K562 (cell line): ENCODE measurements around the gene DNAJC11. TPM values are rescaled to one million over a fixed set of nuclear protein-coding genes. Genes with fewer than 3 reads are reported as not detected.

Source experiments
- DPF2 ChIP-seq: fragments of 450-650 bp; IDR thresholded peaks from 2 replicates; pipeline ENCODE4 v1.6.1; 2016
- HDAC2 ChIP-seq: fragments of 450-650 bp; IDR thresholded peaks from 2 replicates; pipeline ENCODE4 v1.6.1; 2016; ENCODE audit warnings: mild to moderate bottlenecking
- U2AF1 ChIP-seq: fragments of 200-400 bp; formaldehyde crosslinking; optimal IDR thresholded peaks from 2 replicates; pipeline ENCODE3; 2017; ENCODE audit warnings: mild to moderate bottlenecking, low read depth, low read length, moderate library complexity
- ZNF75A ChIP-seq: fragments of 450-650 bp; formaldehyde crosslinking; IDR thresholded peaks from 2 replicates; pipeline ENCODE4 v1.4.0; 2020; ENCODE audit warnings: mild to moderate bottlenecking
- polyA plus RNA-seq, 8 experiments: library from polyadenylated mRNA; depleted of rRNA in 4 of 8; stranded (reverse) in 5 of 8; unstranded in 3 of 8; fragments of >200 nt; fragmentation: Nextera tagmentation in 2 of 8; fragmentation: Illumina TruSeq in 1 of 8; extraction: Ambion mirVana in 2 of 8; extraction: Trizol in 1 of 8; gene quantifications; 2 replicates each; pipeline versions ENCODE4 v1.2.1 to v1.2.3, GENCODE V29; 2011 to 2014; ENCODE audit warnings: inconsistent platforms in 1 of 8, missing spikeins in 1 of 8
- total RNA-seq, 7 experiments: library from RNA; depleted of rRNA in 6 of 7; stranded (reverse); fragments of >200 nt in 6 of 7; fragmentation: Illumina TruSeq in 2 of 7; extraction: Trizol in 2 of 7; gene quantifications; 2 replicates each; pipeline versions ENCODE4 v1.2.1 to v1.2.3, GENCODE V29; 2011 to 2021; ENCODE audit warnings: low replicate concordance in 1 of 7
- TF ChIP-seq, protein P1 (sequence below): fragments of 450-650 bp; IDR thresholded peaks from 2 replicates; pipeline ENCODE4 v1.6.1; 2018; ENCODE audit not compliant: partially characterized antibody
- TF ChIP-seq, protein P2 (sequence below): fragments of 450-650 bp; formaldehyde crosslinking; IDR thresholded peaks from 2 replicates; pipeline ENCODE4 v1.4.0; 2020; ENCODE audit warnings: mild to moderate bottlenecking, mixed read lengths
- TF ChIP-seq, protein P3 (sequence below): fragments of 450-650 bp; IDR thresholded peaks from 2 replicates; pipeline ENCODE4 v1.6.1; 2016; ENCODE audit warnings: mild to moderate bottlenecking, moderate library complexity

Gene DNAJC11
- total and polyA plus RNA-seq, 9 of the 15 experiments (the other 6 are each of a cell fraction or from before 2014, with no cell fraction given): 14.1 to 123 (median 76.6) TPM

DNA sequence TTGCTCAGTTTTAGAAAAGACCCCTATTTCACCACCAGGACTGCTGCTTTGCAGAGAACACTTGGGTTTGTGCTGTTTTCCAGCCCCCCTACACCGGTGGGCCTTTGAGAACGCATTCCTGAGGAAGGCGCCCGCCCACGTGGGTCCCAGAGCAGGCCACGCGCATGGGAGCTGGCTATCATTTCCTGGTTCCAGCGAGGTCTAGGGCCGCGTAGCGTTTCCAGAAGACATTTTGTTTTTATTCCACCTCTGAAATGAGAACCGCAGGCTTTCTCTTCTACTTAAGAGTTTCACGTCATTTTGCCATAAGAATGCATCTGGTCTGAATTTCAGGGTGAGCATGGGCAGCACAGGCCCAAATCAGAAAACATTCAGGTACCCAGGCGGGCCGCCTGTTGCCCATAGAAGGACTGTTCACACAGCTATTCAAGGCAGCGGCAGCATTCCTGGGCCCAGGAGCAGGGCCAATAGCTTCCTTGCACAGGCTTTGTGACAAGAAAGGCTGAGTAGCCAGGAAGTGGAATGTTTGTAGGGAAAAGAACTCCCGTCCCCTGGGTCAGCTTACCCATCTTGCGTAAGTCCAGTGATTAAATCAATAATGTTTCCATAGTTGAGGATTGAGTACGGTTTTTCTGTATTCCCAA lies 97.6 kb downstream of the DNAJC11 start (continued):
- TF ChIP-seq, protein P1, sequence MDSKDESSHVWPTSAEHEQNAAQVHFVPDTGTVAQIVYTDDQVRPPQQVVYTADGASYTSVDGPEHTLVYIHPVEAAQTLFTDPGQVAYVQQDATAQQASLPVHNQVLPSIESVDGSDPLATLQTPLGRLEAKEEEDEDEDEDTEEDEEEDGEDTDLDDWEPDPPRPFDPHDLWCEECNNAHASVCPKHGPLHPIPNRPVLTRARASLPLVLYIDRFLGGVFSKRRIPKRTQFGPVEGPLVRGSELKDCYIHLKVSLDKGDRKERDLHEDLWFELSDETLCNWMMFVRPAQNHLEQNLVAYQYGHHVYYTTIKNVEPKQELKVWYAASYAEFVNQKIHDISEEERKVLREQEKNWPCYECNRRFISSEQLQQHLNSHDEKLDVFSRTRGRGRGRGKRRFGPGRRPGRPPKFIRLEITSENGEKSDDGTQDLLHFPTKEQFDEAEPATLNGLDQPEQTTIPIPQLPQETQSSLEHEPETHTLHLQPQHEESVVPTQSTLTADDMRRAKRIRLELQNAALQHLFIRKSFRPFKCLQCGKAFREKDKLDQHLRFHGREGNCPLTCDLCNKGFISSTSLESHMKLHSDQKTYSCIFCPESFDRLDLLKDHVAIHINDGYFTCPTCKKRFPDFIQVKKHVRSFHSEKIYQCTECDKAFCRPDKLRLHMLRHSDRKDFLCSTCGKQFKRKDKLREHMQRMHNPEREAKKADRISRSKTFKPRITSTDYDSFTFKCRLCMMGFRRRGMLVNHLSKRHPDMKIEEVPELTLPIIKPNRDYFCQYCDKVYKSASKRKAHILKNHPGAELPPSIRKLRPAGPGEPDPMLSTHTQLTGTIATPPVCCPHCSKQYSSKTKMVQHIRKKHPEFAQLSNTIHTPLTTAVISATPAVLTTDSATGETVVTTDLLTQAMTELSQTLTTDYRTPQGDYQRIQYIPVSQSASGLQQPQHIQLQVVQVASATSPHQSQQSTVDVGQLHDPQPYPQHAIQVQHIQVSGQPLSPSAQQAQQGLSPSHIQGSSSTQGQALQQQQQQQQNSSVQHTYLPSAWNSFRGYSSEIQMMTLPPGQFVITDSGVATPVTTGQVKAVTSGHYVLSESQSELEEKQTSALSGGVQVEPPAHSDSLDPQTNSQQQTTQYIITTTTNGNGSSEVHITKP: no peak
- TF ChIP-seq U2AF1 (no peak), ZNF75A (CRISPR knock-in tag) (0 out of 2 replicates have a peak, but pooled peaks have one; percentile 40), DPF2 (no peak), HDAC2 (peak; percentile 72)
- TF ChIP-seq, protein P2, sequence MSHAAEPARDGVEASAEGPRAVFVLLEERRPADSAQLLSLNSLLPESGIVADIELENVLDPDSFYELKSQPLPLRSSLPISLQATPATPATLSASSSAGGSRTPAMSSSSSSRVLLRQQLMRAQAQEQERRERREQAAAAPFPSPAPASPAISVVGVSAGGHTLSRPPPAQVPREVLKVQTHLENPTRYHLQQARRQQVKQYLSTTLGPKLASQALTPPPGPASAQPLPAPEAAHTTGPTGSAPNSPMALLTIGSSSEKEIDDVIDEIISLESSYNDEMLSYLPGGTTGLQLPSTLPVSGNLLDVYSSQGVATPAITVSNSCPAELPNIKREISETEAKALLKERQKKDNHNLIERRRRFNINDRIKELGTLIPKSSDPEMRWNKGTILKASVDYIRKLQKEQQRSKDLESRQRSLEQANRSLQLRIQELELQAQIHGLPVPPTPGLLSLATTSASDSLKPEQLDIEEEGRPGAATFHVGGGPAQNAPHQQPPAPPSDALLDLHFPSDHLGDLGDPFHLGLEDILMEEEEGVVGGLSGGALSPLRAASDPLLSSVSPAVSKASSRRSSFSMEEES: peak; percentile 19
- TF ChIP-seq, protein P3, sequence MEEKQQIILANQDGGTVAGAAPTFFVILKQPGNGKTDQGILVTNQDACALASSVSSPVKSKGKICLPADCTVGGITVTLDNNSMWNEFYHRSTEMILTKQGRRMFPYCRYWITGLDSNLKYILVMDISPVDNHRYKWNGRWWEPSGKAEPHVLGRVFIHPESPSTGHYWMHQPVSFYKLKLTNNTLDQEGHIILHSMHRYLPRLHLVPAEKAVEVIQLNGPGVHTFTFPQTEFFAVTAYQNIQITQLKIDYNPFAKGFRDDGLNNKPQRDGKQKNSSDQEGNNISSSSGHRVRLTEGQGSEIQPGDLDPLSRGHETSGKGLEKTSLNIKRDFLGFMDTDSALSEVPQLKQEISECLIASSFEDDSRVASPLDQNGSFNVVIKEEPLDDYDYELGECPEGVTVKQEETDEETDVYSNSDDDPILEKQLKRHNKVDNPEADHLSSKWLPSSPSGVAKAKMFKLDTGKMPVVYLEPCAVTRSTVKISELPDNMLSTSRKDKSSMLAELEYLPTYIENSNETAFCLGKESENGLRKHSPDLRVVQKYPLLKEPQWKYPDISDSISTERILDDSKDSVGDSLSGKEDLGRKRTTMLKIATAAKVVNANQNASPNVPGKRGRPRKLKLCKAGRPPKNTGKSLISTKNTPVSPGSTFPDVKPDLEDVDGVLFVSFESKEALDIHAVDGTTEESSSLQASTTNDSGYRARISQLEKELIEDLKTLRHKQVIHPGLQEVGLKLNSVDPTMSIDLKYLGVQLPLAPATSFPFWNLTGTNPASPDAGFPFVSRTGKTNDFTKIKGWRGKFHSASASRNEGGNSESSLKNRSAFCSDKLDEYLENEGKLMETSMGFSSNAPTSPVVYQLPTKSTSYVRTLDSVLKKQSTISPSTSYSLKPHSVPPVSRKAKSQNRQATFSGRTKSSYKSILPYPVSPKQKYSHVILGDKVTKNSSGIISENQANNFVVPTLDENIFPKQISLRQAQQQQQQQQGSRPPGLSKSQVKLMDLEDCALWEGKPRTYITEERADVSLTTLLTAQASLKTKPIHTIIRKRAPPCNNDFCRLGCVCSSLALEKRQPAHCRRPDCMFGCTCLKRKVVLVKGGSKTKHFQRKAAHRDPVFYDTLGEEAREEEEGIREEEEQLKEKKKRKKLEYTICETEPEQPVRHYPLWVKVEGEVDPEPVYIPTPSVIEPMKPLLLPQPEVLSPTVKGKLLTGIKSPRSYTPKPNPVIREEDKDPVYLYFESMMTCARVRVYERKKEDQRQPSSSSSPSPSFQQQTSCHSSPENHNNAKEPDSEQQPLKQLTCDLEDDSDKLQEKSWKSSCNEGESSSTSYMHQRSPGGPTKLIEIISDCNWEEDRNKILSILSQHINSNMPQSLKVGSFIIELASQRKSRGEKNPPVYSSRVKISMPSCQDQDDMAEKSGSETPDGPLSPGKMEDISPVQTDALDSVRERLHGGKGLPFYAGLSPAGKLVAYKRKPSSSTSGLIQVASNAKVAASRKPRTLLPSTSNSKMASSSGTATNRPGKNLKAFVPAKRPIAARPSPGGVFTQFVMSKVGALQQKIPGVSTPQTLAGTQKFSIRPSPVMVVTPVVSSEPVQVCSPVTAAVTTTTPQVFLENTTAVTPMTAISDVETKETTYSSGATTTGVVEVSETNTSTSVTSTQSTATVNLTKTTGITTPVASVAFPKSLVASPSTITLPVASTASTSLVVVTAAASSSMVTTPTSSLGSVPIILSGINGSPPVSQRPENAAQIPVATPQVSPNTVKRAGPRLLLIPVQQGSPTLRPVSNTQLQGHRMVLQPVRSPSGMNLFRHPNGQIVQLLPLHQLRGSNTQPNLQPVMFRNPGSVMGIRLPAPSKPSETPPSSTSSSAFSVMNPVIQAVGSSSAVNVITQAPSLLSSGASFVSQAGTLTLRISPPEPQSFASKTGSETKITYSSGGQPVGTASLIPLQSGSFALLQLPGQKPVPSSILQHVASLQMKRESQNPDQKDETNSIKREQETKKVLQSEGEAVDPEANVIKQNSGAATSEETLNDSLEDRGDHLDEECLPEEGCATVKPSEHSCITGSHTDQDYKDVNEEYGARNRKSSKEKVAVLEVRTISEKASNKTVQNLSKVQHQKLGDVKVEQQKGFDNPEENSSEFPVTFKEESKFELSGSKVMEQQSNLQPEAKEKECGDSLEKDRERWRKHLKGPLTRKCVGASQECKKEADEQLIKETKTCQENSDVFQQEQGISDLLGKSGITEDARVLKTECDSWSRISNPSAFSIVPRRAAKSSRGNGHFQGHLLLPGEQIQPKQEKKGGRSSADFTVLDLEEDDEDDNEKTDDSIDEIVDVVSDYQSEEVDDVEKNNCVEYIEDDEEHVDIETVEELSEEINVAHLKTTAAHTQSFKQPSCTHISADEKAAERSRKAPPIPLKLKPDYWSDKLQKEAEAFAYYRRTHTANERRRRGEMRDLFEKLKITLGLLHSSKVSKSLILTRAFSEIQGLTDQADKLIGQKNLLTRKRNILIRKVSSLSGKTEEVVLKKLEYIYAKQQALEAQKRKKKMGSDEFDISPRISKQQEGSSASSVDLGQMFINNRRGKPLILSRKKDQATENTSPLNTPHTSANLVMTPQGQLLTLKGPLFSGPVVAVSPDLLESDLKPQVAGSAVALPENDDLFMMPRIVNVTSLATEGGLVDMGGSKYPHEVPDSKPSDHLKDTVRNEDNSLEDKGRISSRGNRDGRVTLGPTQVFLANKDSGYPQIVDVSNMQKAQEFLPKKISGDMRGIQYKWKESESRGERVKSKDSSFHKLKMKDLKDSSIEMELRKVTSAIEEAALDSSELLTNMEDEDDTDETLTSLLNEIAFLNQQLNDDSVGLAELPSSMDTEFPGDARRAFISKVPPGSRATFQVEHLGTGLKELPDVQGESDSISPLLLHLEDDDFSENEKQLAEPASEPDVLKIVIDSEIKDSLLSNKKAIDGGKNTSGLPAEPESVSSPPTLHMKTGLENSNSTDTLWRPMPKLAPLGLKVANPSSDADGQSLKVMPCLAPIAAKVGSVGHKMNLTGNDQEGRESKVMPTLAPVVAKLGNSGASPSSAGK: peak; percentile 98
